AG04450 (cell line): ENCODE measurements around the gene CGB2. TPM values are rescaled to one million over a fixed set of nuclear protein-coding genes. Genes with fewer than 3 reads are reported as not detected.
A peak's percentile ranks its signal among the peaks of the same experiment; 100 is the strongest.

Experiments
- CTCF ChIA-PET: fragments of 300-600, 350-600 bp; formaldehyde crosslinking; extraction: SDS; loops from one replicate; lab custom pipeline; 2022; ENCODE audit warnings: antibody characterized with exemption, inconsistent platforms; lab: Charles Lee
- POLR2A ChIA-PET: fragments of 350-600 bp; formaldehyde crosslinking; extraction: SDS; loops from one replicate; lab custom pipeline; 2021; ENCODE audit warnings: antibody characterized with exemption, inconsistent platforms; lab: Yijun Ruan, JAX
- DNase-seq: peaks from one replicate; pipeline ENCODE4 v3.0.0-alpha.2; 2011; ENCODE audit warnings: low read depth, low spot score
- H3K27ac ChIP-seq: one replicate; pipeline ENCODE4 v1.5.1; 2012; ENCODE audit warnings: low read depth, low read length, control low read depth
- H3K27me3 ChIP-seq: one replicate; pipeline ENCODE4 v1.6.0; 2012; ENCODE audit warnings: low read length; ENCODE audit not compliant: control insufficient read depth, insufficient read depth
- H3K4me3 ChIP-seq: 2 replicates; pipeline ENCODE4 v1.5.1; 2011; ENCODE audit warnings: mild to moderate bottlenecking, low read depth, low read length, control low read depth
- H3K9me3 ChIP-seq: 2 replicates; pipeline ENCODE4 v1.5.1; 2012; ENCODE audit warnings: low read length; ENCODE audit not compliant: control insufficient read depth, insufficient read depth
- CTCF ChIP-seq: IDR thresholded peaks from 2 replicates; pipeline ENCODE4 v1.5.1; 2011; ENCODE audit warnings: low read depth, low read length, control low read depth, inconsistent platforms
- polyA plus RNA-seq: library from polyadenylated mRNA; depleted of rRNA; stranded (reverse); fragments of >200 nt; gene quantifications from 2 replicates; pipeline ENCODE4 v1.2.3, GENCODE V29; 2011

The CGB2 gene
- polyA plus RNA-seq, 1 experiment, result not detected

- Histone ChIP-seq H3K27me3 (no peaks in the 10 kb centered on the region), H3K27ac (peak overlapping the region; percentile 68), H3K4me3 (peak overlapping the region; percentile 96), H3K9me3 (no peaks in the 10 kb centered on the region)
- POLR2A ChIA-PET, result interaction anchor here (0.5 to 3.0 kb wide), 8 partner anchors 13 to 119 kb away, joined by 3 to 22 read pairs (median 8); partner anchors contain the start of genes FTL and PPP1R15A
- peak; percentile 62 for DNase-seq
- no peak for TF ChIP-seq CTCF
- CTCF ChIA-PET, result interaction anchor here (0.5 to 3.0 kb wide), 11 partner anchors 9 to 204 kb away, joined by 3 to 61 read pairs (median 4); no protein-coding TSS in a partner anchor
Measured at GRCh38 chr19:48991873-48992580, 39.7 kb upstream of the CGB2 start.

- POLR2A ChIA-PET, result interaction anchor here (0.7 to 3.0 kb wide), 17 partner anchors 9 to 373 kb away, joined by 3 to 22 read pairs (median 4); partner anchors contain the start of genes CGB7, FTL, LIN7B and PPP1R15A
- peak overlapping the region; percentile 96 for H3K4me3 ChIP-seq
- no peak for DNase-seq
- peak overlapping the region; percentile 68 for H3K27ac ChIP-seq
- CTCF ChIA-PET, result interaction anchor here (0.5 to 3.0 kb wide), 19 partner anchors 9 to 197 kb away, joined by 3 to 61 read pairs (median 5); partner anchors contain the start of genes BCAT2 and CGB7
- no peak for TF ChIP-seq CTCF
- no peaks in the 10 kb centered on the region for H3K9me3 ChIP-seq
- no peaks in the 10 kb centered on the region for H3K27me3 ChIP-seq
Measured at GRCh38 chr19:48992581-48993174, 39.0 kb upstream of the CGB2 start.

GRCh38 chr19:48993175-48994034 lies 38.3 kb upstream of the CGB2 start, which contains the start of the genes GYS1 and RUVBL2:
GYS1 (minus strand) TSS chr19:48993309; CDS start chr19:48993112, 197 bp downstream.
RUVBL2 (plus strand) TSS chr19:48993887; CDS start chr19:48993912, 25 bp downstream.
- no peaks in the 10 kb centered on the region for H3K9me3 ChIP-seq
- ChIA-PET POLR2A (interaction anchor here (0.6 to 3.0 kb wide), 18 partner anchors 8 to 375 kb away, joined by 3 to 22 read pairs (median 4); partner anchors contain the start of genes CGB7, FTL, LIN7B and PPP1R15A), CTCF (interaction anchor here (0.5 to 3.0 kb wide), 45 partner anchors 8 to 415 kb away, joined by 3 to 61 read pairs (median 4); partner anchors contain the start of genes BCAT2, CGB7 and LHB)
- peak within 1 kb of the TSS; percentile 68 for H3K27ac ChIP-seq
- peak; percentile 88 for TF ChIP-seq CTCF
- H3K4me3 ChIP-seq, result peak within 1 kb of the TSS; percentile 96
- DNase-seq, result peak; percentile 99
- no peaks in the 10 kb centered on the region for H3K27me3 ChIP-seq

GRCh38 chr19:48994035-48994386 lies 37.7 kb upstream of the CGB2 start:
- no peaks in the 10 kb centered on the region for H3K9me3 ChIP-seq
- TF ChIP-seq CTCF, result no peak
- POLR2A ChIA-PET, result interaction anchor here (0.7 to 3.0 kb wide), 9 partner anchors 15 to 375 kb away, joined by 3 to 22 read pairs (median 4); partner anchors contain the start of genes FTL, PPP1R15A, RPL18 and SPHK2
- peak overlapping the region; percentile 34 for H3K27ac ChIP-seq
- no peak for DNase-seq
- CTCF ChIA-PET, result interaction anchor here (0.6 to 3.0 kb wide), 25 partner anchors 8 to 268 kb away, joined by 3 to 61 read pairs (median 7); partner anchors contain the start of genes CGB7 and LHB
- H3K27me3 ChIP-seq, result no peaks in the 10 kb centered on the region
- H3K4me3 ChIP-seq, result peak overlapping the region; percentile 95
